Cortex of kidney (tissue), 1 donor: ENCODE measurements around the gene SKOR1.

Experiments
- DNase-seq: peaks from one replicate; lab custom pipeline; 2025; lab: John Stamatoyannopoulos, UW

The SKOR1 gene

GRCh38 chr15:67824976-67825880, at the start of gene SKOR1:
Gene SKOR1 (plus strand): TSS chr15:67825509. CDS start chr15:67825603, 94 bp downstream.
- DNase-seq, result no peak

GRCh38 chr15:67775998-67776397, 49.3 kb upstream of the SKOR1 start:
- no peak for DNase-seq

GRCh38 chr15:67776600-67776999, 48.7 kb upstream of the SKOR1 start:
- DNase-seq, result no peak

DNA sequence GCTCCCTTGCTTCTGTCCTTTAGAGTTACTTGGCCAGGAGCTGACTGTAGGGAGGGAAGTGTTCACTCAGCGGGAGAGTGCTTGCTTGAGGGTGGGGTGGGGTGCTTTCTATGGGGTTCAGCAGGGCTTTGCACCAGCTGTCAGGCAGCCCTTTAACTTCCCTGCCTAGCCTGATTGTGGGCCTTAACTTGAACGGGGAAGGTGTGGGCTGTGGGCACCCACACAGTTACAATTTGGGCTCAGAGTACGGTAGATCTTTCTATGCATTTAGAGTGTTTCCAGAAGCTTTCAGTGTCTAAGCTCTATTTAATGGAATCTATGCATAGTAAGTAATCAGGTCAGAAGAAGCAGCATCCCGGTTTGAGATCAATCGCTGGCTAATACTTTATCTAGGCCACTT, 48.2 kb upstream of the SKOR1 start:
- DNase-seq, result no peak

DNA sequence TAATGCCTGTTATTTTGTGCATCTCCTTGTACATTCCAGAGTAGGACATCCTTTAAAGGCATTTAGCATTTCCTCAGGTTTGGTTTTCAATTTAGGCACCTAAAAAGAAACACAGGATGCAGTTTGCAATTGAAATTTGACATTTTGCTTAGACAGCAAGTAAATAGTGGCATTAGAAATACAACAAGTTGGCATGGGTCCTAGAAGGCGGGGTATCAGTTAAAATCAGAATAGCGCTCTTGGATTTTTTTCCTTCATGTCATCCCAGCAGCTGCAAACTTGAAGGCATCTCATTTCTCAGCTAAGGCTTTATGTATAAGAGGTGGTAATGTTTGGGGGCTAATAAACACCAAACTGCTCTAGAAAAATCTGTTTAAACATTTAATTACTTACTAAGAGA, 47.5 kb upstream of the SKOR1 start:
- DNase-seq, result no peak

GRCh38 chr15:67778968-67779548, 46.3 kb upstream of the SKOR1 start:
- DNase-seq, result no peak

DNA sequence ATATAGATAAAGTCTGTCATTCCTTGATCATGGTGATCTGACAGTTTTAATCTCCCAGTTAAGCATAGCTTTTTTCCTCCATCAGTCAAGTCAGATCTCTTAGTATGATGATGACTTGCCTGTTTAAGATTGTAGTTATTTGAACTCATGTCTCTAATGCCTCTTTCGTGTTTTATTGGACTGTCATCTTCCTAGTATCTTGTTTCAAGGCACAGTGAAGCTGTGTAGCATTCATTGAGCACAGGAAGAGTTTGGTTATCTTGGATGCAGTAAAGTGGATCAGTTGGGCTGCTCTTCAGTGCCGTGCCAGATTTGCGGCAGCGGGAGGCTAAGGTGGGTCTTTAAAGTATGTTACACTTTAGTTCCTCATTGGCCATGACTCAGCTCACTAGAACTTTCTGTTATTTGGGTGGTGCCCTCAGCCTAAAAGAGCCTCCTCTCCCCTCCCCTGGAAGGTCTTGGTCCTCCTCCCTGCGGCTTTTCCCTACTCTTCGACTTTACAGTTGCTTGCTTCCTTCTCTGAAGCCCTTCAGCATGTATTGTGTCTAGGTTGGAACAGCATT, 45.7 kb upstream of the SKOR1 start:
- DNase-seq, result no peak

GRCh38 chr15:67781061-67781460, 44.2 kb upstream of the SKOR1 start:
- DNase-seq, result no peak

DNA sequence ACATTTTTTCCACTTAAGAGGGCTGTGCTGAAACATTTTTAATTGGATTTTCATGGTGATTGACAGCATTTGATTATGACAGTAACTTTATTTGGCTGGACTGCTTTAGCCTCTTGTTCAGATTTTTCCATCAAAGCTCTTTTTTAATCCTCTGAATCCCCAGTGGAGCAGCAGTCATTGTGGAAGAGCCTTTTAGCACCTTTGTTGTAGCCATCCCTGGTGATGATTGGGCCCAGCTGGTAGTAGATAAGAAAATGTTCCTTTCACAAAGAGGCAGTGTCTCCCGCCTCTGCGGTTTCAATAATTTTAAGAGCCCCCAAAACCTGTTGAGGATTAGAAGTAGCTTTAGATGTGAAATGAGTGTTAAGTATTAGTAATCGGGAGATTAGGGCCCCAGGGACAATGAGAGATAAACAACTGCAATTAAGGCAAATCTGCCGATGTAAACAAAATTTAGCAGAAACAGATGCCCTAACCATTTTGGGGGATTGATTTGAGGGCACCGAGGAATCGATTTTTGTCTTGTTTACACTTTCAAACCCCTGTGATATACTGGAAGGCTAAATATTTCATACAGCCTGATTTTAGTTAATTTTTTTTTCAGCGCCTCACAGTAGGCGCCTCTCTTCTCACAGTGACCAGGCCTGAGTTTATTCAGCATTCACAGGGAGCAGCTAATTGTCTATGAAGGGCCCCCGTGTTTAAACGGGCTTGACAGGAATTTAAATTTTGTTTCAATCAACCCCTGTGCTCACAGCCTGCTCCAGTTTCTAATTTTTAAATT, 43.2 kb upstream of the SKOR1 start:
- DNase-seq, result no peak

- DNase-seq, result no peak
These were observed 42.7 kb upstream of the SKOR1 start for GRCh38 chr15:67782691-67782991.

DNA sequence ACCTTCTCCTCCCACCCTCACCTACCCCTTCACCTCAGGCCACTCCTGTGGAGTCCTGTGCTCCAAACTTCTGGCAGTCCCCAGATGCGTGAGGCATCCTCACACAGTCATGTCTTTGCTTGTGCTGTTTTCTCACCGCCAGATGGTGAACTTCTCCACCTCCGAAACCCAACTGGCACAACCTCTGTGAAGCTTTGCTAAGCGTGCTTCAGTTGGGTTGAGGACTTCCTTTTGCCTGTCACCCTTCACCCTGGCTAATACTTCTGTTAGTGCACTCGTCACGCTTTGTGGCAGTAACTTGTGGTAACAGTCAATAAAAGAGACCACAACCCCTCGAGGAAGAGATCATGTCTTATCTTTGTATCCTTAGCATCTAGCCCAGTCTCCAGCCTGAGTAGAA, 42.0 kb upstream of the SKOR1 start:
- no peak for DNase-seq

DNA sequence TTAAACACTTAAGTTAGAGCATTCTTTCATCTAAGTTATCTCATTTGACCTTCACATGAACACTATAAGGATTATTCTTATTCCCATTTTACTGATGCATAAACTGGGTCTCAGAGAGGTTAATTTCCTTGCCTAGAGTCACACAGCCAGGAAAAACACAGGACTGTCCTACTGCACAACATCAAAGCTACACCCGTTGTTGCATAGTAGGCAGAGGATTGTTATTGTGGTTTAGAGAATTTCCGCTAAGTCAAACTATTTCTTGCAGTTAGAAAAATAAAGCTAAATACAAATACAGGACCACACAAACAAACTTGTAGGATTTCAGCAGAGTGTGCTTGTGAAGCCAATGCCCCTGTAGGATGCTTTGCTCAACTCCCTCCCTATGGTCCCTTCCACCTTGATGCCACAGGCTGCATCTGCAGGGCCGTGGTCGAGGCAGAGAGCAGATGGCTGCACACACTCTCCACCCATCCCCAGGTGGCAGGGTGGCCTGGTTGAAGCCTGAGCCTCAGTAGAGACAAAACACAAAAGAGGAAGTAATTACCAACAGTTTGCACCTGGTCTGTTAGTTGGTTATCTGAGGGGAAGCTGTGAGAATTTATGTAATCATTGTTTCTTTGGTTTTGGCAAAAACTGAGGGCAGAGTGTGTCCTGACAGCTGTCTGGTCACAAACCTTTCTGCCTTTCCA, 41.1 kb upstream of the SKOR1 start:
- no peak for DNase-seq

DNA sequence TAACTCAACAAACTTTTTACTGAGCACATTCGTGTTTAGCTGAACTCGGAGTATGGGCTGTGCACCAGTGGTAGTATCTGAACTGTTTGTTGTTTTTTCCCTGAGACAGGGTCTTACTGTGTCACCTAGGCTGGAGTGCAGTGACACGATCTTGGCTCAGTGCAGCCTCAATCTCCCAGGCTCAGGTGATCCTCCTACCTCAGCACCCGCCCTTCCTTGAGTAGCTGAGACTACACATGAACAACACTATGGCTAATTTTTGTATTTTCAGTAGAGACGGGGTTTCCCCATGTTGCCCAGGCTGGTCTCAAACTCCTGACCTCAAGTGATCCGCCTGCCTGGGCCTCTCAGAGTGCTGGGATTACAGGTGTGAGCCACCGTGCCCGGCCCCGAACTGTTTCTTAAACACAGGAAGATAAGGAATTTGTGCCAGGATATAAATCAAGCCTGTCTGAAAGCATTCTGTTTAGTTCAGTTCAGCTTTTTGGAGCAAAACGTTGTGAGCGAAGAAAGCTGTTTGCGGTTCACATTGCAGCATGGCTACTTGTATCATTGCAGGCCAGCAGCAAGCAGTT, 40.4 kb upstream of the SKOR1 start:
- DNase-seq, result no peak

- DNase-seq, result no peak
These were observed 39.9 kb upstream of the SKOR1 start for GRCh38 chr15:67785431-67785830.

DNA sequence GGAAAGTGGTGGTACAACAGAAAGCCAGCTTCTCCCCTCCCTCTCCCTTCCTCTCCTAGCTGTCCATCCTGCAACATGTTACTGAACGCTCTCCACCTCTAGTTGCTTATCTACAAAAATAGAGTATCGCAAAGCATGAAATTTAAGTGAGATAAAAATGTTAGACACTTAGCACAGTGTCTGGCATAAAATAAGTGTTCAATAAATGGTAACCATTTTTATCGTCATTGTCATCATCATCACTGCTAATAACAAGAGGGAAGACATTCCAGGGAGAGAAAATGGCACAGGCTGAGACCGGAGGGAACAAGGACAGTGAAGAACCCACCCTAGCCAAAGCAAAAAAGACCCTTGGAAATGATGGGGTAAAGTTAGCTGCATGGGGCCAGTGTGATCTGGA, 38.7 kb upstream of the SKOR1 start:
- DNase-seq, result no peak

DNA sequence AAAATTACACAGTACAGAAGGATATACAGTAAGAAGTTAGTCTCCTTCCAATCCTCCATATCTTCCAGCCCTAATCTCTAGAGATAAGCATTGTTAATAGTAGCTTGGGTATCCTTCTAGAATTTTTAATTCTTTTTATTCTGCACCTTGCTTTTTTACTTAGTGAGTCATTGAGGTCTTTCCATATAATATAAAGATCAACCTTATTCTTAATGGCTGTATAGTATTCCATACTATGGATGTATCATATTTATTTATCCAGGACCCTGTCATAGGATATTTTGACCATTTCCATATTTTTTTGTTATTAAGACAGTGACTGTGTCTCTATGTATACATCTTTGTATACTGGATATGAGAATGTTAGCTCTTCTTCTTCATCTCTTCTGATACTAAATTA, 36.3 kb upstream of the SKOR1 start:
- no peak for DNase-seq

DNA sequence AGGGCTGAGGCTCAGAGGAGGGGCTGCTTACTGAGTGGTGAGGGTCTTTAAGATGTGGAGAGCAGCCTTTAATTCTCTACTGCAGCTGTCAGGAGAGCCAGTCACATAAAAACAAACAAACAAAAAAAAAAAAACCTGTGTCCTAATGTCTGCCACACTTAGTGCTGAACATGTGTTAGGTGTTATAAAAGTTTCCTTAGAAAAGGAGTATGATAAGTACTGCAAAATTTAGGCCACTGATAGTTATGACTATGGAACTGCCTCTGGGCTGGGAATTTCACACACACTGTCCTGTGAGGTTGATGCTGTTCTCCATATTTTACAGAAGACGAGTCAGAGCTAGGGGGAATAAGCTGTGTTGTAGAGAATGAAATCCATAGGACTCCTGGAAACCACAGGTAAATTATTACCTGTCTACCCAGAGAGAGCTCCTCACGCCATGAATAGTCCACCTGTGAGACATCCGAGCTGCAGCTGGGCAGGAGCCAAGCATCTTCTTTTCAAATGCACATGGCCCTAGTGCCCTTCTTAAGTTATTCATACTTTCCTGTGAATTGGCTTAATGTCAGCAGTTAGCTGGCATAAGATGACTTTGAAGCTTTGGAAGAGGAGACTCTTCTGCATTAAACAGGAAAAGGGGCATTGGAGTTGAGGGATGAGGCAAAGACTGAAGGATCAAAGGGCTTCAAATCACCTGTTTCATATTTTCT, 34.5 kb upstream of the SKOR1 start:
- no peak for DNase-seq

GRCh38 chr15:67792250-67792942, 32.9 kb upstream of the SKOR1 start:
- no peak for DNase-seq

DNA sequence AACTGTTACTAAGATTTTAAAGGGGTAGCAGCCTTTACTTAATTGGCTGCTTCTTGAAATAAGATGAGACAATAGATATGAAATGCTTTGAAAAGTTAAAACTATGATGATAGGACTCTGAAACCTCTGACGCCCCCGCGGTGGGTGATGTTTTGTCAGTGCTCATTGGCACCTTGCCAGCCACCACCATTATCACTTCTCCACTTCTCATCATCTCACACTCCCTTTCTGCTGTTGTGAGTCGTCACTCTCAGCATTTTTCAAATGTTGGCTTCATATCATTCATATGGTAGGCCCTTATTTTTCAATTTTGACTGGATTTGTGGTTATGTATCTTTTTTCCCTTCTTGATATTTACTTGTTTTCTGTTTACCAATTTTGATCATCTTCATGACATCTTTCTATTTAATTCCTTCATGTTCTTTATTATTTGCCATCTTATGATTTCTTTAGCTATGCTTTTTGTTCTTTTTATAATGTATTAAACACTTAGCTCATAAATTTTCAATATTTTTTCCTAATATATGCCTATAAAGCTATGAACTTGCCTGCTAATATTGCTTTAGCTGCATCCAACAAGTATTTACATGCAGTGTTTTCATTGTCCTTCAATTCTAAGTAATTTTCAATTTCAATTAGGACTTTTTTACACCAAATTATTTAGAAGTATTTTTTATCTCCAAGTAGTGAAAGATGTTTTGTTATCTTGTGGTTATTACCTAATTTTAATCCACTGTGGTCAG, 30.3 kb upstream of the SKOR1 start:
- no peak for DNase-seq
